ENCODE results near the gene NRG3.

DNA sequence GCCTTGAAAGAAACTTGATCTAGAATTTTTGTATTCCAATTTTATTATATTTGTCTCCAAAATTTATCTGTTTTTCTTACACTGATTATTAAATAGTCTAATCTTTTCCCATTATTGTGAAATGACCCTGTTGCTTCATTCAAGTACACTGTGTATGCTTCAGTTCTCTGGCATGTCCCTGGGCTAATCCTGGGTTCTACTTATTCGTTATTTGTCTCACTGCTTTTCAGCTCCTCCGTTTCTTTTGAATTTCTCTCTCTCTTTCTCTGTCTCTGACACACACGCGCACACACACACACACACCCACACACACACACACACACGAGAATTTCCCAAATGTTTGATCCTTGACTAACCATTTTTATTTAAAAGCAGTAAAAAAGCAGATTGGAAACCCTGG lies 768.6 kb downstream of the NRG3 start:
- no peak for TF ChIP-seq EZH2 (IDR thresholded peaks at IDR 0.05; ENCODE audit: low read length, missing control alignments)
- TF ChIP-seq, protein P1, sequence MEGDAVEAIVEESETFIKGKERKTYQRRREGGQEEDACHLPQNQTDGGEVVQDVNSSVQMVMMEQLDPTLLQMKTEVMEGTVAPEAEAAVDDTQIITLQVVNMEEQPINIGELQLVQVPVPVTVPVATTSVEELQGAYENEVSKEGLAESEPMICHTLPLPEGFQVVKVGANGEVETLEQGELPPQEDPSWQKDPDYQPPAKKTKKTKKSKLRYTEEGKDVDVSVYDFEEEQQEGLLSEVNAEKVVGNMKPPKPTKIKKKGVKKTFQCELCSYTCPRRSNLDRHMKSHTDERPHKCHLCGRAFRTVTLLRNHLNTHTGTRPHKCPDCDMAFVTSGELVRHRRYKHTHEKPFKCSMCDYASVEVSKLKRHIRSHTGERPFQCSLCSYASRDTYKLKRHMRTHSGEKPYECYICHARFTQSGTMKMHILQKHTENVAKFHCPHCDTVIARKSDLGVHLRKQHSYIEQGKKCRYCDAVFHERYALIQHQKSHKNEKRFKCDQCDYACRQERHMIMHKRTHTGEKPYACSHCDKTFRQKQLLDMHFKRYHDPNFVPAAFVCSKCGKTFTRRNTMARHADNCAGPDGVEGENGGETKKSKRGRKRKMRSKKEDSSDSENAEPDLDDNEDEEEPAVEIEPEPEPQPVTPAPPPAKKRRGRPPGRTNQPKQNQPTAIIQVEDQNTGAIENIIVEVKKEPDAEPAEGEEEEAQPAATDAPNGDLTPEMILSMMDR (conservative IDR thresholded peaks at IDR 0.05 in 1 of 2, IDR thresholded peaks at IDR 0.05 in 1 of 2; ENCODE audit: low read depth in 1 of 2, low read length in 2 of 2), result no peak

Measured in fibroblast of lung (primary cell).